GM12864 (cell line): ENCODE data around the gene SAMMSON.
A peak's percentile ranks its signal among the peaks of the same experiment; 100 is the strongest.

Experiments used
- DNase-seq: peaks from one replicate; pipeline ENCODE4 v3.0.0-alpha.2; 2011; ENCODE audit warnings: low read depth
- H3K4me3 ChIP-seq: 2 replicates; pipeline ENCODE4 v1.5.1; 2011; ENCODE audit warnings: mild to moderate bottlenecking, low read depth, low read length, control low read depth
- TF ChIP-seq, protein P1 (sequence below): IDR thresholded peaks from 2 replicates; pipeline ENCODE4 v1.5.1; 2011; ENCODE audit warnings: low read depth, mild to moderate bottlenecking, moderate library complexity, low read length, control low read depth, inconsistent platforms; ENCODE audit errors: missing control alignments

Gene SAMMSON

DNA sequence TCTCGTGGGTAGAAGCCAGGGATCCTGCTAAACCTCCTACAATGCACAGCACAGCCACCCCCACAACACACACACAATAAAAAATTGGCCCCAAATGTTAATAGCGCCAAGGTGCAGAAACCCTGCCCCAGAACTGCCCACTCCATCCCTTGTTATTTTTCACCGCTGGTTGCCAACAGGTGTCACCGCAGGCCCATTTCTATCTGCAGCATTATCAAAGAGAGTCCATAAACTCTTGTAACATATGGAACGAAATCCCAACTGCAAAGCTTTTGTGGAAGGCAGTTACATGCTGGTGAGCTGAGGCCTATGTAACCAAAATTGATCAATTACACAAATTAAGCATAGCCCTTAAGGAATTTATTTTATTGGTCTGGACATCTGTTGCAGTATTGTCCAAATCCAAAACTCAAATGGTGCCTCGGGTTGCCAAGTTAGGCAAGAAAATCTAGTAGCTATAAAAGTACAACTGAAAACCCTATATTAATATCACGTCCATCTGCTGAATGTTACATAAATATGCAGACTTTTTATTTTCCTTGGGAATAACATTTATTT, 66.2 kb downstream of the SAMMSON start:
- no peak for DNase-seq
- TF ChIP-seq, protein P1, sequence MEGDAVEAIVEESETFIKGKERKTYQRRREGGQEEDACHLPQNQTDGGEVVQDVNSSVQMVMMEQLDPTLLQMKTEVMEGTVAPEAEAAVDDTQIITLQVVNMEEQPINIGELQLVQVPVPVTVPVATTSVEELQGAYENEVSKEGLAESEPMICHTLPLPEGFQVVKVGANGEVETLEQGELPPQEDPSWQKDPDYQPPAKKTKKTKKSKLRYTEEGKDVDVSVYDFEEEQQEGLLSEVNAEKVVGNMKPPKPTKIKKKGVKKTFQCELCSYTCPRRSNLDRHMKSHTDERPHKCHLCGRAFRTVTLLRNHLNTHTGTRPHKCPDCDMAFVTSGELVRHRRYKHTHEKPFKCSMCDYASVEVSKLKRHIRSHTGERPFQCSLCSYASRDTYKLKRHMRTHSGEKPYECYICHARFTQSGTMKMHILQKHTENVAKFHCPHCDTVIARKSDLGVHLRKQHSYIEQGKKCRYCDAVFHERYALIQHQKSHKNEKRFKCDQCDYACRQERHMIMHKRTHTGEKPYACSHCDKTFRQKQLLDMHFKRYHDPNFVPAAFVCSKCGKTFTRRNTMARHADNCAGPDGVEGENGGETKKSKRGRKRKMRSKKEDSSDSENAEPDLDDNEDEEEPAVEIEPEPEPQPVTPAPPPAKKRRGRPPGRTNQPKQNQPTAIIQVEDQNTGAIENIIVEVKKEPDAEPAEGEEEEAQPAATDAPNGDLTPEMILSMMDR = peak; percentile 7
- H3K4me3 ChIP-seq = no peak overlapping the region

DNA sequence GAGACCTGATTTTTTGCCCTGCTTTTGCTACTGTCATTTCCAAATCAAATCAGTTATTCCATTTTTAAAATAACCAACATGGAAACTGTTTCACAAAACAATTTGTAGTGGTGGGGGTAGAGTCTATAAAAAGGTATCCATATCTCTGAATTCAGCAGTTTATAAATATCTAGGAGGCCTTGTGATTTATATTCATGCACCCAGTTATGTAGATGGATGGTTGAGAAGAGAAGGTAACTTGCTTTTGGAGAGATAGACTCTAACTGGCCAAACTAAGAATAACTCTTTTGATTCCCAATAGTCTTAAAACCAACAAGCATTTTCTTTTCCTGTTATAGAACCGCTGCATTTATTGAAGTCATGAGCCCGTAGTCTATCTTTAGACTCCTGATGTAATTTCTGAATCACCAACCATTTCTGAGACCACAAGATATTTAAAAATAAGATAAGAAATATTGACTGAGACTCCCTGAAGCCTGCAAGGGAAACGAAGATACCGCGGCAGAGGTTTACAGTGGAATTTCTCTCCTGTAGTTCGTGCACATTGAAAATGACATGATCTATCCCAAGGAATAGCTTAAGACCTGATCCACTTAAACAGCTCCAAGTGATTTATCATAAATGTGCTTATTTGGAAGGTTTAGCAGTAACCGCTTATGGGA, 68.5 kb downstream of the SAMMSON start:
- TF ChIP-seq, protein P1 = no peak
- H3K4me3 ChIP-seq = no peak overlapping the region
- DNase-seq = no peak

DNA sequence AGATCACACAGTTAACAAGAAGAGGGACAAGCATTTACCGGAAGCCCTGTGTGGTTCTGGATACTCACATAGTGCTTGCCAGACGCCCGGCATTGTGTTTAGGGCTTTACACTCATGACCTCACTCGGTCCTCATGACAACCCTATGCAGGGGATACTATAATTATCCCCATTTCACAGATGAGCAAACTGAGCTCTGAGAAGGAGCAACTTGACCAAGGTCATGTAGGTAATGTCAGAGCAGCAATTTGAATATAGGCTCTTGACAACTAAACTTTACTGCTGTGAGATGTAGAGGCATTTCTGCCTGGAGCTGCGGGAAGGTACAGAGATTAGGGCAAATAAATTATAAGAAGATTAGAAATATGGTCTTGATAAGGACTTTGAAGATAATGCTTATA, 70.0 kb downstream of the SAMMSON start:
- no peak overlapping the region for H3K4me3 ChIP-seq
- DNase-seq = no peak
- TF ChIP-seq, protein P1 = no peak

DNA sequence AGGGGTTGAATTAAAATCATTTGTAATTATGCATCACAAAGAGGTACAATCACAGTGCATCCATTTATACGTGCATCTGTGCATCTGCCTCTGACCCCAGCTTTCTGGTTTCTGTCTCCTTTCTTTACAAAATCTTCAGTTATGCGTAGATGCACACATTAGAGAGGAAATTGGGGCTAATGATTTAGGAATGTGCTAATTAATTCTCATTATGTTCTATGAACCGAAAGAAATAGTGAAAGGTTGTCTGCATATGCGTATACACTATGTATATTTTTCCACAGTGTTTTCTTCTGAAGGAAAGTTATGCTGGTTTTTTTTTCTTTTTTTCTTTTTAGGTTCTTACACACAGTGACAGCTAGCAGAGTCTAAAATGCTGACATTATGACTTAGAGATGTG, 71.6 kb downstream of the SAMMSON start:
- no peak overlapping the region for H3K4me3 ChIP-seq
- no peak for DNase-seq
- TF ChIP-seq, protein P1 = no peak

- no peak for DNase-seq
- no peak overlapping the region for H3K4me3 ChIP-seq
- TF ChIP-seq, protein P1 = no peak
Observed at GRCh38 chr3:70072180-70072579, 72.6 kb downstream of the SAMMSON start.

- DNase-seq = no peak
- TF ChIP-seq, protein P1 = no peak
- no peak overlapping the region for H3K4me3 ChIP-seq
Observed at GRCh38 chr3:70072754-70073153, 73.2 kb downstream of the SAMMSON start.

DNA sequence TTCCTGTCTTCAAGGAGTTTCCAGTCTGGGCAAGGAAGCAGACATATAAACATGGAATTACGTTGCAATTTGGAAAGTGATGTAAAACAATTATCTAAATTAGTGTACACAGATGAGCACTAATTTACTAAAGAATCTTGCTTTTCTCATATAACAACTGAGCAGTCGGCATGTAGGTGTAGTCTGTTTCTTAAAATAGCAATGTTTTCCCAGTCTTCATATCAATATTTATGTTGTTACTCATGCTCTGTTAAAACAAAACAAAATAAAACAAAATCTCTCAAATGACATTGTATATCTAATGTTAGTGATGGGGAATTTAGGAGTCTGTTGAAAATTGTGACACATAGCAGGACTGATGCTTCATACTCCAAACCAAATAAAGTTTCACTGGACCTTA, 75.6 kb downstream of the SAMMSON start:
- TF ChIP-seq, protein P1 = no peak
- no peak for DNase-seq

More for the DNA sequence above, 75.6 kb downstream of the SAMMSON start:
- H3K4me3 ChIP-seq = no peak overlapping the region
